Transverse colon (tissue), 3 donors: ENCODE results near the gene TUG1.

Experiments used
- CTCF ChIP-seq, 5 experiments: fragments of 200-600 bp in 3 of 5; fragments of 450-650 bp in 2 of 5; sonication (generic) in 3 of 5; IDR thresholded peaks; 1 replicate in 2 of 5; 2 replicates in 3 of 5; pipeline ENCODE4 v1.5.1; 2016 to 2017; ENCODE audit warnings: antibody characterized with exemption in 5 of 5, inconsistent platforms in 3 of 5, mild to moderate bottlenecking in 2 of 5, moderate library complexity in 1 of 5
- EP300 ChIP-seq: sonication (generic); formaldehyde crosslinking; IDR thresholded peaks from one replicate; pipeline ENCODE4 v1.6.1; 2017; ENCODE audit warnings: antibody characterized with exemption, low read depth
- POLR2A ChIP-seq: fragments of 450-650 bp; IDR thresholded peaks from one replicate; pipeline ENCODE4 v1.6.1; 2016; ENCODE audit warnings: antibody characterized with exemption, mild to moderate bottlenecking, moderate library complexity

- TF ChIP-seq POLR2A (no peak), CTCF (IDR thresholded peaks at IDR 0.05) (no peak), EP300 (no peak)
Measured at GRCh38 chr22:31001124-31001770, 32.2 kb downstream of the TUG1 start.
